Left hindlimb (tissue), 1 donor: Measurements from ENCODE around the gene UBAC2.

Experiments
- DNase-seq: peaks from one replicate; pipeline ENCODE4 v3.0.0-alpha.2; 2018

UBAC2 gene

DNA sequence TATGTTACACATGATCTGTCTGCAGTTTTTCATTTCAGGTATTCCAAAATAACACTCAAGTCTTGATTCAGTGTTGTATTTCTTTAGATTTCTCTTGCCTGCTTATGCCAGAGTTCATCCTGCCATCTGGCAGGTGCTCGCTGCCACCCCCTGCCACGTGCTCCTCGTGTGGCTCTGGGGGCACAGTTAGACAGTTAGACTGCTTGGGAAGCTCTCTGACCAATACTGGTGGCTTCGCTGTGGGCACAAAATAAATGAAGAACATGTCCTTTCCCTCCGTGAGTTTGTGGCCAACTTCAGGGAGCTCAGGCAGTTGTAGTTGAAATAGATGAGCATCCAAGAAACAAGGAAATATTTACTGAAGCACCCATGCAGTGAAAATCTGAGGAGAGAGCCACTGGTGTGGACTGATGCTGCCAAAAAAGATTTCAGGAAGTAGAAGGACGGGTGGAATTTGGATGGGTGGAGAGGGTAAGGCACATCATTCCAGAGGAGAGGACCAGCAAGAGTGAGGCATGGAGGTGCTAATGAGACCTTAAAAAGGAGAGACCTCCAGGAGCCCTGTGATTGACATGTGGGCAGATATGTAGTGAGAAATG lies 144.1 kb downstream of the UBAC2 start:
- DNase-seq: no peak

DNA sequence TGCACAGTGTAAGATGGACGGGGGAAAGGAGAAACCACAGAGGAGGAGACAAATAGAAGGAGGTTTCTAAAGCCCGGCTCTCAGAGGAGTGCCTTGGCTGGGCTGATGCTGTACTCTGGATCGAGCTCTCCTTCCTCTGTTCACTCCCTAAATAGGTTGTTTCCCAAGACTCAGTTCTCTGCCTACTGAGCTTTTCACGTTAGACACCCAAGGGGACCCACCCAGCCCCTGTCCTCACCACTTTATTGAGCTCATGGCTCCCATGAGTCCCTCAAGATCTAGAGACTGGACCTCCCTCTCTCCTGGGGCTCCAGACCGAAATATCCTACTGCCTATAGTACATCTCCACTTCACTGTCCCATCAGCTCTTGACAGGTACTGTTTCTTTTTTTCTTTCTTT lies 144.7 kb downstream of the UBAC2 start:
- no peak for DNase-seq

DNA sequence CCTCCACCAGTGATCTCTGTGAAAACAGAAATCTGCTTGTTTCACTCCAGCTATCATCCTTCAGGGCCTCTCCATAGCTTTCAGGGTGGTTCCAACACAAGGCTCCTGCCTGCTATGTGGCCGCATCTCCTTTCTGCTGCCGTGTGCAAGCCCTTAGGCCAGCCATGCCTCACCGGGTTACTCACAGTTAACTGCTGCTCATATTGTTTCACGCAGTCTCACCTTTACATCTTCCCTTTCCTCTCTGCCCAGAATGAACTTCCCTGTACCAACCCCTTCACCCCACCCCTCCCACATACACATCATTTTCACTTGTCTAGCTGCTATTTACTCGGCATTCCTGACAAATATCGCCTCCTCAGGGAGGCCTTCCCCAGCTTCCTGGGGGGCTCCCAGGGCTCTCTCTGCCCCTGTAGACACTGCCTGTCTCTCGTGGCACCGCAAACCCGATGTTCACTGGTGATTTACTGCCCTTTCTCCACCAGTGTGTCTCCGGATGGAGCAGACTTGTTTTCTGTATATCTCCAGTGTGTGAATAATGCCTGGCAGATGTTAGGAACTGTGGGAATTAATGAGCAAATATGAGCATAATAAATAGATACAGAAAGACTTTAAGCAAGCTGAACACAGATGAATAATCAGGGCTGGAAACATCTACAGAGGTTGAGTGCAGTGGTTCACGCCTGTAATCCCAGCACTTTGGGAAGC lies 145.8 kb downstream of the UBAC2 start:
- DNase-seq: no peak

DNA sequence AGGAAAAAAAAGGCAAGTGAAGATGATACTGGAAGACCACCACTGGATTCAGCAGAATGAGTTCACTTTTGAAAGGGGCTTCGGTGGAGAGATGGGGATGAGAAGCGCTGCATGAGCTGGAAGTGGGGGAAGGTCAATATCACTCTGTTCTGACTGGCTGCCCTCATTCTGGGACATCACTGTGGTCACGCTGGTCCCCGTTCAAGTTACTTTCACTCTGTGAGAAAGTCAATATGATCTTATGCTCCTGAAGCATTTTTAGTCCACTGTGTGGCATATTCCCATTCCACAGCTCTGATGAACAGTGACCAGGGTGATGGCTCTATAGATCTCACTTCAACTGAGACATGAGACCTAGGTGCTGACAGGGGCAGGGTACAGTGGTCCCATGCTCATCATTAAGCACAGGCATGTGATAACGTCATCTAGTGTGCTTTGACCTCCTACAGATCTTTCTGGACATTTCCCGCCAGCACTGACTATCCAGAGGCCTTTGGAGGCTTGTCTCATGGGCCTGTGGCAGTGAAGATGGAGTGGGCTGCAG lies 146.8 kb downstream of the UBAC2 start:
- no peak for DNase-seq

DNA sequence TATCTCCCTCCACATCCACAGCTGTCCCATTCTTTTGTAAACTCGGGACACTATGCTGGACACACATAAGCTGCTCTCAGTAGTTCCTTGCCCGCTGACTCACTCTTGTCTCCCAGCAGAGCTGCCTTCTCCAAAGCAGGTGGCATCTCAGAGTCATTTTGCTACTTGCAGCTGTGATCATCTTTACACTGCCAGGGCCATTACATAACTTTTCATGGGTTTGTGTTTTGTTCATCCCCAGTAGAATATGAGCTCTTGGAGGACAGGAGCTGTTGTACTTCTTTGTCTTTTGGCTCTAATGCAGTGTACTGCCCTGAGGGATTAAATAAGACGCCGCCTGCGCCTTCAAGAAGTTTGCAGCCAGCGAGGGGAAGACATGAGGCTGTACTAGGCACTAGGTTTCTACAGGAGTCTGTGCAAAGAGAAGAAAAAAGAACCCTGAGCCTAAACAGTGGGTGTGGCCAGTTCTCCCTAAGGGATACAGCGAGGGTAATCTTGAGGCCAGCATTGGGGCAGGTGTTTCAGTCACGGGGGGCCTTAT lies 147.3 kb downstream of the UBAC2 start:
- DNase-seq: no peak

DNA sequence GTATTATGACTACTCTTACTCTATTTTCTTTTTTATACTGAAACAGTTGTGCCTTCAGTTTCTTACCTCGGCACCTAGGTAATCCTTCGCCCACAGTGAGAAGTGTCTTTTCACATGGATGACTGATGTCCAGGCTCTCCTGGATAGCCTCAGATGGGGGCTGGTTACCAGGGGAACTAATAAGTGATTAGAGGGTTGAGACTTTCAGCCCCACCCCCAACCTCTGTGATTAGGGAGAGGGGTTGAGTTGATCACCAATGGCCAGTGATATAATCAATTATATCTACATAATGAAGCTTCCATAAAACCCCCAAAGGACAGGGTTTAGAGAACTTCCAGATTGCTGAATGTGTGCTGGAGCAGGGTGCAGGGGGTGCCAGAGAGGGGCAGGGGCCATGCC lies 149.5 kb downstream of the UBAC2 start:
- no peak for DNase-seq

DNA sequence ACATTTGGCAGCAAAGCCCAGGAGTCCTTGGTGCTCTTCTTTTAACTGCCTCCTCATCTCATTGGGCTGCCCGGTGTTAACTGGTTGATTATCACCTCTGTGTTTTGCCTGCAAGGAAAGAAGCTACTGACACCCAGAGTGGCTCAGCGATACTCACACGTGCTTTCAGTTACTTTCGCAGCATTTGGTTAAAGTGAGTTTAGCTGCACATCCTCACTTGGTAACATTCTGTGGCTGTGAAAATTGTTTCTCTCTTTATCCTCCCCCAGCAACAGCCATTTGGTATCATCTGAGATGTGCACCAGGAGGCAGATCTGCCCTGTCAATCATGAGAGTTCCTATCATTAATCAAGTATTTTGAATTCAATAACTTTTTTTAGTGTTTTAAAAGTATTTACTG lies 151.1 kb downstream of the UBAC2 start:
- no peak for DNase-seq

DNA sequence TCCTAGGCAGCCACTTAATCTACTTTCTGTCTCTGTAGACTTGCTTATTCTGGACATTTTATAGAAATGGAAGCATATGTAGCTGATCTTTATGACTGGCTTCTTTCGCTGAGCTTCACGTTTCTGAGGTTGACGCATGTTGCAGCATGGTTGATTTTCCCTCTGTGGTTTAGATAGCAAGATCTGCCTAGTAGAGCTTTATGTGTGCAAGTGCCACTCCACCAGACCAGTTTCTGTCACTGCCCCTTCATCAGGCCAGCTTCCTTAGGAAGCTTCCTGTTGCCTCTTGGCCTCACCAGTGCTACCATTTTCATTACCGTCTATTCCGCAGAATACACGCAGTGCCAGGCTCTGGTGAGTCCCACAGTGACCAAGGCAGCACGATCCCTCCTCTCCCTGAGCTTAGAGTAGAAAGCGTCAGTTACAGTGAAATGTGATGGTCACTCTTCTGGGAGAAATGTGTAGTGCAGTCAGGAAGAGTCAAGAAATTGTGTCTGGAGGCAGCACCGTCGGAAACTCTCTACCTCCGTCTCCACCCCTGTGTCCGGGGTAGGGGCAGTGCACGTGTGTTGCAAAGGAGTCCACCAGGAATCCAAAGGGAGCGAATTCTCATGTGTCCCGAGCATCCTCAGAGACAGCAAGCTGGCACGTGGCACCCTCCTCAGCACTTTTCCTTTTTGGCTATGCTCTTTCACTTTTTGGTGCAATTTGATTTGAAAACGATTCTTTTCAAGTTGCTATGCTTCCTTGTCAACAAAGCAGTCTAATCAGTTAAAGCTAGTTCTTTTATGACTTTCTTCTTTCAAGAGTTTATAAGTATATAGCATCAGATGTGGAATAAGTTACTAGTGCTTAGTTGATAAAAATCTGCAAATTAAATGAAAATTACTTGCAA lies 151.9 kb downstream of the UBAC2 start:
- no peak for DNase-seq

DNA sequence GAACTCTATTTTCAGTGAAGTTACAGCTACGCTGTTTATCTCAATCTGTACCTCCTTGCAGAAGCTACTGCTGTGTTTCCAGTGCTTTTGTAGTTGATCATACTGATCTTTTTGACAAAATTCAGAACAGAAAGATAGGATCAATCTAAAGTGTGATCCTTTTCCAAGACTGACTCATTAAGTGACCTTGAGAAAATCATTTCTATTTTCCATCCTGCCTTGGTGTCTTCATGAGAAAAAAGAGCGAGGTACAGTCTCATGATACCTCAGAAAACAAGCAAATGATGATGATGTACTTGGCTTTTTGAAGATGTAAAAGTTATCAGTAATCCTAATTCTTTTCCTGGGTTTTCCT lies 152.6 kb downstream of the UBAC2 start:
- no peak for DNase-seq

DNA sequence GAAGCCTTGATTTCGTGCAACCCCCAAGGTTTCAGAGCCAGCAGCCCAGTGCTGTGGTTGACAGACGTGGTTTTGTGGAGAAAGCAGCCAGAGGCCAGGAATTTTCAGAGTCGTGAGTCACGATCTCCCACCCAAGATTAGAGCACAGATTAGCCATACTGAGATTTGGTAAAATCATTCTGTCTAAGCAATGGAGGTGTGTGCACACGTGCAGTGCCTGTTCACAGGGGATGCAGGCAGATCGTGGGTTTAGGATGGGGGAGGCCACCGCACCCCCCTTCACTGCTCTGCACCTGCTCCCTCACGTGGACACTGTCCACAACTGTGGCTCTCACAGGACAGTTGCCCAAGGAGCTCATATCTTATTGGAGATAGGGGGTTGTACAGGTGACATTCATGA lies 153.2 kb downstream of the UBAC2 start:
- DNase-seq: no peak

DNA sequence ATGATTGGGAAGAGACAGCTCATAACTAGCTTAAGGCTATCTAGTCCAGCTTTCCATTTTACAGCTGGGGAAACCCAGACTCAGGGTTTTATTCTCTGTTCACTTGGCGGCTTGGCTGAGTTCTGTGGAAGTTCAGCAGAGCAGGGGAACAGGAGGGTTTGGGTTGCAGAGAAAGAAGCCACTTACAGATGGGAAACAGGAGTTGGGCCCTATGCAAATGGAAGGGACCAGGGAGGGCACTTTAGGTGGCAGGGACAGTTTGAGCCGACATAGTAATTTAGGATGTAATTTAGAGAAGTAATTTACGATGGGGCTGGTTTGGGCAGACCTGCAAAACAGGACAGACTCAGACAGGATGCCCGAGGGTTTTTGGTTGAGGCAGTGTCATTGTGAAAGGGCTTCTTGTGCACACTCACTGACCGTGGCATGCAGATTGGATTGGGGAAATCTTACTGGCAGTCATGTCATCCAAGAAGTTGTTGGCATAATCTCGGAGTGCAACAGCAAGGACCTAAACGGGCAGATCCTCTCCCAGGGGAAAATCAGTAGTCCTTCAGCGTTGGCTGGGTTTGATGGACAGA lies 153.8 kb downstream of the UBAC2 start:
- DNase-seq: no peak

DNA sequence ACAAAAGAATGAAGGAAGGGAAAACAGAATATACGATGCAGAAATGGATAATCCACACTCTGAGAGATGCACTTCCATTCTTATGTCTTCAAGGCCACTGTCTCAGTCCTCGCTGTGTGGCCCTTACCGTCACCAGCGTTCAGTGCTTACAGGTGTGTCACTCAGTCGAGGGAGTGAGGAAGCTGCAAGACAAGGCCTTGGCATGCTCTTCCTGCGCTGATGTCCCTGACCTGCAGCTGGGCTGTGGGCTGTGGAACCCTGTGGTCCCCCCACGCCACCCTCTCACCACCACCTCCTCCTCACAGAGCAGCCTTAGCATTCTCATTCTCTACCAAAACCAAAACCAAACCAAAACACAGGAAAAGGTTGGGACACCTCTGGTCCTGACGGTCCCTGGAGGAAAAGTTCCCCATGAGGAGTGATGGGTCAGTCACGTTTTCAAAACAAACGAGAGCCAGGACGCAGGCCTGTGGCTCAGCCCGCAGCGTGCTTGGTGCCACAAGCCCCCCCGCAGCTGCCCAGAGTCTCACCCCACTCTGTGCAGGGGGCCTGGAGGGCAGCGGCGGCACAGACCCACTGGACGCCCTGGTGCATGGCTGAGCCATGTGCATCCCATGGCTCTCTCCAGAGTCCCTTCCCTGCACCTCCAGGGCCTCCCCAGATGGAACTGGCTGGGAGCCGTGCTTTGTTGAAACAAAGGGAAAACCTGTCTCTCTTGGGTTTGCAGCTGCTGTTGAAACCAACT lies 154.8 kb downstream of the UBAC2 start:
- DNase-seq: no peak

DNA sequence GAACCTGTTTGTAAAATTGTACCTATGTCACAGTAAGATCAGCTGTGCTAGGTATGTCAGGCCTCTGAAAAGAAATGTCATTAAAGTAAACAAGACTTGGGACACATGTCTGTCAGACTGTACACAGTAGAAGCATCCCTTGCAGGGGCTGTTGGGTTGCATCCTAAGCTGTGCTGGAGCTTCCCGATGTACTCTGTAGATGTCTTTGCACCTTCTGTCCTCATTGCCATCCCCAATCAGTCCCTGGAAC lies 155.3 kb downstream of the UBAC2 start:
- no peak for DNase-seq

DNA sequence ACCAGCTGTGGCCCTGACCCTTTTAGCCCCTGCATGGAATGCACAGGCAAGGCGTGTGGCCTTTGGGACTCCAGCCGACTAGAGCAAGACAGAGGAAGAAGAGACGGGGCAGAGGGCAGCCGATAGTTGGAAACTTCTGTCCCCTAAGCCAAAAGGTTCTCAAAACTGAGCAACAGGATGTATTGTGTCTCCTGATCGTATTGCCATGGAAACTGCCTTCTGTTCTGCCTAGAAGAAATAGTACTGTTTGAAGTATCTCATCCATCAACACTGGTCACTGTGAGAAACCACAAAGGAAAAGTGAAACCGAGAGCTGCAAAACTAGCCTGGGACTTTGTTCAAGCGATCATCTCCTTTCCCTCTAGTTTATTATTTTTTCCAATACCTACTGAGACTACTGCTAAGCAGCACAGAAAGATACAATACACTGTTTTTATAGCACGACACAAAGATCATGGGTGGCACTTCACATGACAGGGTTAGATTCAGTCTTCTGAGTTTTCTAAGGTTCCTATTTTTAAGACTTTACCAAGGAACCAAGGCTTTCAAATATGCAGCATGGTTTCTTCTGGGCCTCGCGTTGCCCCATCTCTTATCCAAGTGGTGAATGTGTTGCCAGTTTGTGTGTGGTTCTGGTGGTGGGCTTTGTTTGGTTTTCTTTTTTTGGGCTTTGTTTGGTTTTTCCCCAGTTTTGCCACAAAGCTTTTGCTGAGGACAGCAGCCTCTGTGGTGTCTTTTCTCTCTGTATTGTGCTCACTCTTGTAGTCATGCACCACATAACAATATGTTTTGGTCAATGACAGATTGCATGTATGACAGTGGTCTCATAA lies 155.8 kb downstream of the UBAC2 start:
- DNase-seq: no peak

DNA sequence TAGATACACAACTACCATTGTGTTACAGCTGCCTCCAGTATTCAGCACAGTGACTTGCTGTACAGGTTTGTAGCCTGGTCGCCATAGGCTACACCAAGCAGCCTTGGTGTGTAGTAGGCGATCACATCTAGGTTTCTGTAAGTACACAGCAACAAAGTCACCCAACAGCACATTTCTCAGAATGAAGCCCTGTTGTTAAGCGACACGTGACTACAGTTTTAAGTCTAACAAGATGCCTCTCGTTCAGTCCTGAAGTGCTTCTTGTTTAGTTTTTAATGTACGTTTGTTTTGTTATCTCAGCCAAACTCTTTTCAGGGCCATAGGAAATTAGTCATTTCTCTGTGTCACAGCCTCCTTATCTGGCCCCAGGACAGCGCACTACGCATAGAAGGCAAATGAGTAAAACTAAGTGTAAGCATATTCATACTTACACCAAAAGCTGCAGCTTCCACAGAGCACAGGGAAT lies 156.5 kb downstream of the UBAC2 start:
- DNase-seq: no peak

DNA sequence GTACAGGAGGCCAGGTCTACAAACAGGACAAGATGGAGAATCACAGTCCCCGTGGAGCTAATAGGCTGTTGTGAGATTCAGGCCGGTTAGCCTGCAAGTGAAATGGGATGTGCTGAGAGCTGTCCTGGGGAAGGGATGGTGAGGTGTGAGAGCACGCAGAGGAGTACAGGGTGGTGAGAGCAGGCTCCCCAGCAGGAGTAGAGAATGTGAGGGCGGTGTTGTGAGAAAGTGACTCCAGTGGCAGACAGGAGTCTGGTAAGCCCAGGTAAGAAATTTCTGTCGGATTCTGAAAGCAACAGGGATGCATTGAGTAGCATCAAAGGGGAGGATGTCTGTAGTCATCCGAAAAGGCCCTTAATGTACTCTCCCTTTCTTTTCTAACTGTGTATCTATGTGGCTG lies 157.3 kb downstream of the UBAC2 start:
- DNase-seq: no peak

DNA sequence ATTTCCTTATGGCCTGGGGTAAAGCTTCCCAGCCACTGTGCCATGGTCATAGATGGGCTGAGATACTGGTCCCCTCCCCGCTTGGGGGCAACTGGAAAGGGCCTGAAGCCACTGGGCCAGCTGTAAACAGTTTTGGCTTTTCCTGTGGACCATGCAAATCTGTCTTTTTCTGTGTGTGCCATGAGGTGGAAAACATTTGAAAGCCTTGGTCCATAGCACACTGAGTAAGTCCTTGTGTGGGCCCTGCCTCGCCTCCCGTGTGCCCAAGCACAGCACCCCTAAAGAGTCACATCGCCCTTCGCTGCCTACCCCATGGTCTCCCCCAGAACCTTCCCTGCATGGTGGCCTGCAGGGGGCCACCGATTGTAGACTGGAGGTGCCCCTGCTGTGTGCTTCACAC lies 158.9 kb downstream of the UBAC2 start:
- DNase-seq: no peak

DNA sequence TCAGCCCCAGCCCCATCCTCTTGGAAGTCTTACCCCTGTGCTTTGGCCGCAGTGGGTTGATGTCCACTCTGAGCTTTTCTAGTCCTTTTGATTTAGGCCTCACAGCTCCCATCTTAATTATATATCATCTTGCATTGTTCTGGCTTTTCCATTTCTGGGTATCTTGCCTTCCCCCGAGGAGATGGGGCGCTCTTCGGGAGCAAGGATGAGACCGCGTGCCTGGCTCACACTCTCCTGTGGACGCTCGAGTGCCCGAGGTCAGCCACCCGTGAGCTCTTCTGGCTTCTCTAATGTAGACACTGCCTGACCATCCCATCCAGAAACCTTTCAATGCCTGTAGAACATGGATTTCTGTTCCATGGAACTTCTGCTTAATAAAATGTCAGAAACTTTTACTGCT lies 160.0 kb downstream of the UBAC2 start:
- DNase-seq: no peak

DNA sequence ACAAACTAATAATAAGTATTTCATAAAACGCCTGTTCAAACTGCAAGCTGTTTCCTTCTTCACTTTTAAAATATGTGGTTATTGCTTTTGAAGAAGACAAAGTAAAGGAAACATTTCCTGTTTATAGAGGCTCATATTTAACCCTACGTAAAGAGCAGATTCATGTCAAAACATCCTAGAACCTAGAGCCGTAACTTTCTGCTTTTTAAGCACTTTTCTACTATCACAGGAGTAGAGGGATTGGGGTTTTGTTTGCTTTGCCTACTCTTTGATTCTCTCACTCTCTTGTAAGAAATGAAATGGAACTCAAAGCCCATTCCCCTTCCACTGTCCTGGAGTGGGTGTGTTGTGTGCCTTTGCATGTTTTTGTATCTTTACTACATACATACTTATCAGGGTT lies 160.5 kb downstream of the UBAC2 start:
- DNase-seq: no peak

DNA sequence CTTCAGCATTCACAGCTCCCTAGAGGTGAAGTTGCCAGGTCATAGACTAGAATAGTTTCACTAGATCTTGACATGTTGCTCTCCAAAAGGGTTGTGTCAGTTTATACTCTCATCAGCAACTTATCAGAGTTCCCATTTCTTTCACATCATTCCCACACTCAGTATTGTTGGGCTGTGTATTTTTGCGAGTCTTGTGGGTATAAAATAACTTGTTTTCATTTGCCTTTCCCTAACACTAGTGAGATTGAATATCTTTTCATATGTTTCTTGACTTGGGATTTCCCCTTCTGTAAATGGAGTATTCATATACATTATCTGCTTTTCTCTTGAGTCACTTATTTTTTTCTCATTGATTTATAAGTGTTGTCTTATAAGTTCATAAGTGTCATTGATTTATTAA lies 161.7 kb downstream of the UBAC2 start:
- no peak for DNase-seq

DNA sequence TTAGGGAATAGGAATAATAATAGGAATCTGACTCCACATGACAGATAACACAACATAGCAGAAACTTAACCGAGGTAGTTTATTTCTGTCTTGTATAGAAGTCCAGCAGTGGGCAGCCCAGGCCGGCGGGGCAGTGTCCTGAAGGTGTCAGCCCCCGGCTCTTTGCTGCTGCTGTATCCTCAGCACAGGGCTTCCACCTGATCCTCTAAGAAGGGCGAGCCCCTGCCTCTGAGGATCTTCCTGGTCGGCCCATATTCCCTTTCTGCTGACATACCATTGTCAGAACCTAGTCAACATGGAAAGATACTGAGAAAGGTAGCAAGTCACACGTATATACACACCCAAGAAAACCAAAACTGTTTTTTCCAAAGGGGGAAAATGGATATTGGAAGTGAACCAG lies 162.7 kb downstream of the UBAC2 start:
- no peak for DNase-seq

DNA sequence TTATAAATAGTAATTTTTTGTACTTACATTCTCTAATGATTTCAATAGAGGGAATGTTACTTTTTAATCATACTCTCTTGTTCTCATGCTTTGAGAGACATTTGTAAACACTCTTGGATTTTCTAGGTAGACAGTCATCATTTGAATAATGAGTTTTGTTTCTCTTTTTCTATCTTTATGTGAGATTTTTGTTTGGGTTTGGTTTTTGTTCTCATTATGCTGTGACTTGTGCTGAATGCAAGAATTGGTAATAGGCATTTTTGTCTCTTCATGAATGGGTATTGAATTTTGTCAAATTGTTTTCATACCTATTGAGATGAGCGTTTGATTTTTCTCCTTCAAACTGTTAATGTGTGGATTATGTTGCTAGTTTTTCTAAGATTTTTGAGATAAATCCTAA lies 163.3 kb downstream of the UBAC2 start:
- DNase-seq: no peak
